RWPE1 (cell line): Measurements from ENCODE around the gene MYMK.

Experiments
- CTCF ChIA-PET: fragments of 350-600 bp; sonication (Branson Sonifier 250); formaldehyde crosslinking; extraction: SDS; loops from one replicate; lab custom pipeline; 2021; lab: Yijun Ruan, JAX
- POLR2A ChIA-PET: fragments of 400-600 bp; formaldehyde crosslinking; extraction: SDS; loops from one replicate; lab custom pipeline; 2020; ENCODE audit warnings: antibody characterized with exemption; ENCODE audit not compliant: low non-redundant PET; lab: Yijun Ruan, JAX
- DNase-seq: peaks from one replicate; pipeline ENCODE4 v3.0.0; 2012; ENCODE audit warnings: low spot score
- H3K27ac ChIP-seq: fragments of 450-650 bp; 2 replicates; pipeline ENCODE4 v1.5.1; 2017
- CTCF ChIP-seq: fragments of 450-650 bp; conservative IDR thresholded peaks from 2 replicates; pipeline ENCODE4 v1.5.1; 2017; ENCODE audit warnings: low read depth, mild to moderate bottlenecking

MYMK gene

GRCh38 chr9:133490201-133490681 lies 34.5 kb downstream of the MYMK start:
- ChIA-PET POLR2A (no interaction called here), CTCF (interaction anchor here (0.6 to 1.5 kb wide), 4 partner anchors 92 to 468 kb away, joined by 3 to 5 read pairs (median 4); no protein-coding TSS in a partner anchor)
- DNase-seq, result no peak
- TF ChIP-seq CTCF, result no peak
- no peak overlapping the region for H3K27ac ChIP-seq

GRCh38 chr9:133489253-133490190 lies 35.2 kb downstream of the MYMK start:
- no peak overlapping the region for H3K27ac ChIP-seq
- no peak for DNase-seq
- ChIA-PET POLR2A (no interaction called here), CTCF (interaction anchor here (1.1 kb wide), 1 partner anchor 467 kb away, joined by 3 read pairs; no protein-coding TSS in a partner anchor)
- no peak for TF ChIP-seq CTCF

- no peak overlapping the region for H3K27ac ChIP-seq
- POLR2A ChIA-PET, result no interaction called here
- TF ChIP-seq CTCF, result no peak
- no peak for DNase-seq
- CTCF ChIA-PET, result no interaction called here
Measured at GRCh38 chr9:133488686-133489252, 36.0 kb downstream of the MYMK start.

GRCh38 chr9:133487331-133487725 lies 37.4 kb downstream of the MYMK start:
- ChIA-PET CTCF (interaction anchor here (0.6 to 1.4 kb wide), 4 partner anchors 12 to 1268 kb away, joined by 3 to 7 read pairs (median 5); no protein-coding TSS in a partner anchor), POLR2A (no interaction called here)
- TF ChIP-seq CTCF, result no peak
- no peak for DNase-seq
- no peak overlapping the region for H3K27ac ChIP-seq

- ChIA-PET CTCF (interaction anchor here (0.6 to 1.6 kb wide), 14 partner anchors 11 to 514 kb away, joined by 3 to 11 read pairs (median 4); no protein-coding TSS in a partner anchor), POLR2A (no interaction called here)
- no peak overlapping the region for H3K27ac ChIP-seq
- no peak for TF ChIP-seq CTCF
- DNase-seq, result no peak
Measured at GRCh38 chr9:133485531-133486260, 39.1 kb downstream of the MYMK start.
